ENCODE data around the gene POLR3G.

The POLR3G gene

GRCh38 chr5:90504743-90505142 is 30.1 kb downstream of the POLR3G start:
- no peak overlapping the region for H3K4me3 ChIP-seq (ENCODE audit: extremely low read depth, insufficient read depth, low read length, poor library complexity, severe bottlenecking)
- H3K36me3 ChIP-seq (ENCODE audit: control insufficient read depth, insufficient read depth, low read length) = no peaks in the 10 kb centered on the region
- H3K27ac ChIP-seq (ENCODE audit: low read depth, low read length, severe bottlenecking) = no peak overlapping the region
- H3K9me3 ChIP-seq (ENCODE audit: control insufficient read depth, low read length) = no peaks in the 10 kb centered on the region
- no CpG with 5 or more reads among the region's 2 CpGs for WGBS, 2 experiments (ENCODE audit: insufficient coverage in 2 of 2)
- no peaks in the 10 kb centered on the region for H3K4me1 ChIP-seq (ENCODE audit: control insufficient read depth, insufficient read depth, low read length, poor library complexity, severe bottlenecking)

DNA sequence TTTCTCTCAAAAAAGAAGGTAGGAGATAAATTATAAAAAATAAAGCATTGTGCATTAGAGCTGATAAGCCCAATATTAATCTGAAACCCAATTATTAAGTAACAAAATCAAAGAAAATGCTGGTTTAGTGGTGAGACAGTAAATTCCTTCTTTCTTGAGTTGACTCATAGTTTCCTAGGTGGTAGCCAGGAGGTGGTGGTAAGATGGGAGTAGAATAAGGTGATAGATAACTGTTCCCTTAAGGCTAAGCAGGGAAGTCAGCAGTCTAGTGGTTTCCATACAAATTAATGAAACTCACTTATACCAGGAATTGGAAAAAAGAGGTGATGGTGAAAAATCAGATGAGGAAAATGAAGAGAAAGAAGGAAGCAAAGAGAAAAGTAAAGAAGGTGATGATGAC is 31.6 kb downstream of the POLR3G start:
- Histone ChIP-seq H3K4me1 (ENCODE audit: control insufficient read depth, insufficient read depth, low read length, poor library complexity, severe bottlenecking) (no peaks in the 10 kb centered on the region), H3K27ac (ENCODE audit: low read depth, low read length, severe bottlenecking) (no peak overlapping the region)

DNA sequence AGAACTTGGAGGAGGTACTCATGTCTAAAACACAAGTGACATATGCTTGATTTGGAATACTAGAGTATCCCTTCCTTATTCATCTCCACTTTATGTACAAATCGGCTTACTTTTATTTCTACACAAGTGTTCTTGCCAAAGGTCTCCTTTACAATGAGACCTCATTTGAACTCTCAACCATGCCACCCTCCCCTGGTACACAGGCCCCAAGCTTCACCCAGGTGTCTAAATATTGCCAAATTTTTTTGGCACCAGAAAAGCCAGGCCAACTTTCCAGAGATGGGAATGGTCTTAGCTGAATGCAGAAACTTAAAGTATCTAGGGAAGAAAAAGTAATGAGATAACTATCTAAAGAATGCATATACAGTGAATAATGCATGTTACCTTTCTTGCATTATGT is 35.8 kb downstream of the POLR3G start:
- 100% methylated on average over 1 of the region's 1 CpG for WGBS, 2 experiments (ENCODE audit: insufficient coverage in 2 of 2)
- H3K9me3 ChIP-seq (ENCODE audit: control insufficient read depth, low read length) = no peaks in the 10 kb centered on the region
- no peak overlapping the region for H3K27ac ChIP-seq (ENCODE audit: low read depth, low read length, severe bottlenecking)
- no peak overlapping the region for H3K4me3 ChIP-seq (ENCODE audit: extremely low read depth, insufficient read depth, low read length, poor library complexity, severe bottlenecking)
- H3K4me1 ChIP-seq (ENCODE audit: control insufficient read depth, insufficient read depth, low read length, poor library complexity, severe bottlenecking) = no peaks in the 10 kb centered on the region
- H3K36me3 ChIP-seq (ENCODE audit: control insufficient read depth, insufficient read depth, low read length) = no peaks in the 10 kb centered on the region

More for the DNA sequence above, 31.6 kb downstream of the POLR3G start:
- Histone ChIP-seq H3K4me3 (ENCODE audit: extremely low read depth, insufficient read depth, low read length, poor library complexity, severe bottlenecking) (no peak overlapping the region), H3K9me3 (ENCODE audit: control insufficient read depth, low read length) (no peaks in the 10 kb centered on the region), H3K36me3 (ENCODE audit: control insufficient read depth, insufficient read depth, low read length) (no peaks in the 10 kb centered on the region)

DNA sequence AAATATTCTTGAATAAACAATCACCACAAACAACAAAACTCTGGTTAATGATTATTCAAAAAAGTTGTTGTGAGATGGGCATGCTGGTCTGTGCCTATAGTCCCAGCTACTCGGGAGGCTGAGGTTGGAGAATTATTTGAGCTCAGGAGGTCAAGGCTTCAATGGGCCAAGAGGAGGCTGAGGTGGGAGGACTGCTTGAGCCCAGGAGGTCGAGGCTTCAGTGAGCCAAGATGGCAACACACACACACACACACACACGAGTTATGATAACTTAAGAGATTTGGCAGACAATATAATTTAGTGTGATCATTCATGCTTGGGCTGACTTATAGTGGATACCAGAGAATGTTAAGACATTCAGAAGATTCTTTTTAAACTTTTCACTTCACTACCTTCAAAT is 39.9 kb downstream of the POLR3G start:
- peaks cover 7% of the 10 kb centered on the region for H3K36me3 ChIP-seq (ENCODE audit: control insufficient read depth, insufficient read depth, low read length)
- H3K9me3 ChIP-seq (ENCODE audit: control insufficient read depth, low read length) = no peaks in the 10 kb centered on the region
- 100% methylated on average over 1 of the region's 3 CpGs; no CpG with 5 or more reads in 1 of the 2 experiments for WGBS, 2 experiments (ENCODE audit: insufficient coverage in 2 of 2)
- no peak overlapping the region for H3K27ac ChIP-seq (ENCODE audit: low read depth, low read length, severe bottlenecking)
- peaks cover 5% of the 10 kb centered on the region for H3K4me1 ChIP-seq (ENCODE audit: control insufficient read depth, insufficient read depth, low read length, poor library complexity, severe bottlenecking)
- no peak overlapping the region for H3K4me3 ChIP-seq (ENCODE audit: extremely low read depth, insufficient read depth, low read length, poor library complexity, severe bottlenecking)

DNA sequence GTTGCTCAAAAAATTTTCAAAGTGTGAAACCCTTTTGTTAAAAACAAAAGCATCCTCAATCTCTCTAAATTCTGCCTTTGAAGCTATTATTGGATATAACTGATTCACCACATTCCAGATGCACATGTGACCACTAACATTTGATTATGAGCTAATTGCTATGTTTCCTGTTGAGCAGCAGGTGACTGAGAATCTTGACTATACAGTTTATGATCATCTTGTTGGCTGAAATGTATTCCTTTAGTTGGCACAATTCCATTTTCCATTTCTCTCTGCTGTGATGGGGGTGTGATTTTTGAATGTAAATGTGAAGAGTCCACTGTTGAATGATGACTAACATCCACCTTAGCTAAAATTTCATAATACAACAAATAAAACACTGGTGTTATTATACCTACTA is 44.0 kb downstream of the POLR3G start:
- peaks cover 5% of the 10 kb centered on the region for H3K4me1 ChIP-seq (ENCODE audit: control insufficient read depth, insufficient read depth, low read length, poor library complexity, severe bottlenecking)
- H3K36me3 ChIP-seq (ENCODE audit: control insufficient read depth, insufficient read depth, low read length) = peaks cover 24% of the 10 kb centered on the region
- H3K4me3 ChIP-seq (ENCODE audit: extremely low read depth, insufficient read depth, low read length, poor library complexity, severe bottlenecking) = no peak overlapping the region
- H3K9me3 ChIP-seq (ENCODE audit: control insufficient read depth, low read length) = no peaks in the 10 kb centered on the region
- H3K27ac ChIP-seq (ENCODE audit: low read depth, low read length, severe bottlenecking) = no peak overlapping the region

DNA sequence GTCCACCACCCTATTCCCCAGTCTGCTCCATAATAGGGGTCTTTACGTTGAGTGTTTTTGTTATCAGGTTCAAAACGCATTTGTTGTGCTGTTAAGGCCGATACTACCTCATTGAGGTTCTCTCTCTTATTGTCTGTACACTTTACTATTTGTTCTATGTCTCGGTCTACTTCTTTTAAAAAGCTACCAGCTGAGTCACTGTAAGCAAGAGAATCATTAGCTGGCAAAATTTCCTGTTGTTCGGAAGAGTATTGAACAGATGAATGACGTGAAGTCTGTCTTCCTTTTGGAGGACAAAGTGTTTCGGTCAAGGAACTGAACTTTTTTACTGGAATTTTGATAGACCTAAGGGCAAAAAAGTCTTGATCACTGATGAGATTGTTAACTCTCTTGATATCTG is 44.4 kb downstream of the POLR3G start:
- Histone ChIP-seq H3K9me3 (ENCODE audit: control insufficient read depth, low read length) (no peaks in the 10 kb centered on the region), H3K4me1 (ENCODE audit: control insufficient read depth, insufficient read depth, low read length, poor library complexity, severe bottlenecking) (peaks cover 5% of the 10 kb centered on the region), H3K27ac (ENCODE audit: low read depth, low read length, severe bottlenecking) (no peak overlapping the region), H3K36me3 (ENCODE audit: control insufficient read depth, insufficient read depth, low read length) (peaks cover 28% of the 10 kb centered on the region), H3K4me3 (ENCODE audit: extremely low read depth, insufficient read depth, low read length, poor library complexity, severe bottlenecking) (no peak overlapping the region)
- 87 to 100% methylated on average over 4 to 6 of the region's 7 CpGs for WGBS, 2 experiments (ENCODE audit: insufficient coverage in 2 of 2)

GRCh38 chr5:90528601-90529193 is 54.0 kb downstream of the POLR3G start:
- peak overlapping the region; percentile 93 for H3K27ac ChIP-seq (ENCODE audit: low read depth, low read length, severe bottlenecking)
- WGBS, 2 experiments (ENCODE audit: insufficient coverage in 2 of 2) = 5 to 7% methylated on average over 14 to 16 of the region's 18 CpGs

DNA sequence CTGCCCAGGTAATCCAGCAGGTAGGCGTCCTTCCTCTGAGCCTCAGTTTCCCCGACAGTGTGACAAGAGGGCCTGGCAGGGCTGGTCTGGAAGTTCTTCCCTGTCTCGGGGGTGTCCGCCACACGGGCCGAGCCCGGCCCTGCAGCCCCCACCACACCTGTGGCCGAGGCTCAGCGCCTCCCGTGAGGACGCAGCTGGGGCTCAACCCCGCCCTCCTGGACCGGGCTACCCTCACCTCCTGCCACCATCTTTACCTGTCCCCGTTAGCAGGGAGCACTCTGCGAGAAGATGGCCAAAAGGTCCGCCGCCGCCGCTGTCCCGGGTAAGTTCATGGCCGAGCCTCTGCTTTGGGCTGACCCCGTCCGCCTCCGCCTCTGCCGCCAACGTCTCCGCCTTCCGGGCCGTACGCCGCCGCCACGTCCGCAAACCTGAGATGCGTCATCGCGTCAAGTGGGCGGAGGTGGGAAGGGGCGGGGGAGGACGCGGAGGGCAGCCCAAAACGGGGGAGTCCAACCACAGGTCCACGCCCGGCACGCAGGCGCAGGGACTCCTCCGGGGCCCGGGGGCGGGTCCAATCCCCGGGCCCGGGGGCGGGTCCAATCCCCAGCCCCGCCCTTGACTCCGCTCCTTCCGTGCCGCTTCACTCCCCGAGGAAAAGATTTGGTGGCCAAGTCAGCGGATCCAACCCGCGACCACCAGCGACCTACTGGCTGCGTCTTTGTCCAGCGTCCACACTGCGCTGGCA is 54.7 kb downstream of the POLR3G start, which contains the start of gene LYSMD3:
Gene LYSMD3 (minus strand): TSS at position 391 of the 745 bp plus-strand sequence. CDS start 4,295 bp downstream, outside the sequence.
- H3K27ac ChIP-seq (ENCODE audit: low read depth, low read length, severe bottlenecking) = peak within 1 kb of the TSS; percentile 94
- peak within 1 kb of the TSS; percentile 94 for H3K4me3 ChIP-seq (ENCODE audit: extremely low read depth, insufficient read depth, low read length, poor library complexity, severe bottlenecking)
- H3K9me3 ChIP-seq (ENCODE audit: control insufficient read depth, low read length) = no peaks in the 10 kb centered on the region
- H3K36me3 ChIP-seq (ENCODE audit: control insufficient read depth, insufficient read depth, low read length) = peaks cover 17% of the 10 kb centered on the region
- 0% methylated on average over 39 to 52 of the region's 64 CpGs for WGBS, 2 experiments (ENCODE audit: insufficient coverage in 2 of 2)
- peaks cover 4% of the 10 kb centered on the region for H3K4me1 ChIP-seq (ENCODE audit: control insufficient read depth, insufficient read depth, low read length, poor library complexity, severe bottlenecking)

More at GRCh38 chr5:90528601-90529193, 54.0 kb downstream of the POLR3G start:
- peaks cover 4% of the 10 kb centered on the region for H3K4me1 ChIP-seq (ENCODE audit: control insufficient read depth, insufficient read depth, low read length, poor library complexity, severe bottlenecking)
- H3K36me3 ChIP-seq (ENCODE audit: control insufficient read depth, insufficient read depth, low read length) = peaks cover 23% of the 10 kb centered on the region
- peak overlapping the region; percentile 94 for H3K4me3 ChIP-seq (ENCODE audit: extremely low read depth, insufficient read depth, low read length, poor library complexity, severe bottlenecking)
- H3K9me3 ChIP-seq (ENCODE audit: control insufficient read depth, low read length) = no peaks in the 10 kb centered on the region

DNA sequence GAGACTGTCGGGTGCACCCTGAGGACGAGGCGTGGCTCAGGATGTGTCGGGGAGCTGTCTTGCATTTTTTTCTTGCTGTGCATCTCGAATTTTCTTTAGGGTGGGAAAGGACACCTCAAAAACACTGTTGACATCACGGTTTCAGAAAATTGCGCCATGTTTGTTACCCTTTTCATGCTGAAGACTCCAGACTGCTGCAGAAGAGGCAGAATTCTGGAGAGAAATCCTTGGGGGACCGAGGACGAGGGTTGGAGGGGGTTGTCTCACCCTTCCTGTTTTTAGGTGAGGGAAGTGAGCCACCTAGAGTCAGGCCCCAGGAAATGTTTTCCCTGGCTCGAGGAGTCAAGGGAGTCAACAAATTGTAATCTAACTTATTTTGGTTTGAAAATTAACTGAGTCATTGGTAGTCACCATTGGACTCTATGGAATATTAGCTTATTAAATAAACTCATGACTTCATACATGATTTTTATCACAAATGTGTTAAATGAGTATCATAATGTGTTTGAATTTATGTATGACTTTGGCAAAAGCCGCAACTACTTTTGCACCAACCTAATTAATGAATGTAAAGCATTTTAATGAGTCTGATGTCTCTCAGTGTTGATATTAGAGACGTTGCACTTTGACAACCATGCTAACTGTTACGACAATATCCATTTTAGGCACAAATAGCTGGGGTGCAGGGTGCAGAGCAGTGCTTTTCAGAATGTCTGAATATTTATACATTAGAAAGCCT is 55.4 kb downstream of the POLR3G start:
- peaks cover 11% of the 10 kb centered on the region for H3K36me3 ChIP-seq (ENCODE audit: control insufficient read depth, insufficient read depth, low read length)
- peak overlapping the region; percentile 94 for H3K27ac ChIP-seq (ENCODE audit: low read depth, low read length, severe bottlenecking)
- H3K4me1 ChIP-seq (ENCODE audit: control insufficient read depth, insufficient read depth, low read length, poor library complexity, severe bottlenecking) = peaks cover 4% of the 10 kb centered on the region
- H3K9me3 ChIP-seq (ENCODE audit: control insufficient read depth, low read length) = no peaks in the 10 kb centered on the region
- WGBS, 2 experiments (ENCODE audit: insufficient coverage in 2 of 2) = 0% methylated on average over 7 of the region's 13 CpGs
- peak overlapping the region; percentile 94 for H3K4me3 ChIP-seq (ENCODE audit: extremely low read depth, insufficient read depth, low read length, poor library complexity, severe bottlenecking)

GRCh38 chr5:90530736-90531487 is 56.2 kb downstream of the POLR3G start:
- WGBS, 2 experiments (ENCODE audit: insufficient coverage in 2 of 2) = 65 to 93% methylated on average over 3 of the region's 9 CpGs
- peak overlapping the region; percentile 94 for H3K4me3 ChIP-seq (ENCODE audit: extremely low read depth, insufficient read depth, low read length, poor library complexity, severe bottlenecking)
- H3K9me3 ChIP-seq (ENCODE audit: control insufficient read depth, low read length) = no peaks in the 10 kb centered on the region
- H3K4me1 ChIP-seq (ENCODE audit: control insufficient read depth, insufficient read depth, low read length, poor library complexity, severe bottlenecking) = peaks cover 4% of the 10 kb centered on the region
- H3K36me3 ChIP-seq (ENCODE audit: control insufficient read depth, insufficient read depth, low read length) = peaks cover 5% of the 10 kb centered on the region
- H3K27ac ChIP-seq (ENCODE audit: low read depth, low read length, severe bottlenecking) = no peak overlapping the region
